BE2C (cell line): ENCODE data around the gene CEBPG.

ENCODE experiments used
- DNase-seq: peaks from one replicate; pipeline ENCODE4 v3.0.0-alpha.2; 2020
- H3K27me3 ChIP-seq: fragments of 250-450 bp; sonication (Bioruptor Pico); 2 replicates; pipeline ENCODE4 v1.5.1; 2020; ENCODE audit warnings: mild to moderate bottlenecking
- H3K36me3 ChIP-seq: fragments of 250-450 bp; sonication (Bioruptor Pico); 2 replicates; pipeline ENCODE4 v1.5.1; 2020; ENCODE audit warnings: mild to moderate bottlenecking
- H3K4me1 ChIP-seq: fragments of 250-450 bp; sonication (Bioruptor Pico); 2 replicates; pipeline ENCODE4 v1.5.1; 2020
- H3K4me3 ChIP-seq: 2 replicates; pipeline ENCODE4 v1.5.1; 2011; ENCODE audit warnings: low read depth, low read length
- H3K9me3 ChIP-seq: fragments of 250-450 bp; sonication (Bioruptor Pico); 2 replicates; pipeline ENCODE4 v1.5.1; 2020
- CTCF ChIP-seq: IDR thresholded peaks from 2 replicates; pipeline ENCODE4 v1.5.1; 2012; ENCODE audit warnings: mild to moderate bottlenecking, low read depth, low read length

Gene CEBPG

GRCh38 chr19:33387351-33388230 lies 14.1 kb downstream of the CEBPG start:
- Histone ChIP-seq H3K27me3 (no peaks in the 10 kb centered on the region), H3K4me1 (peaks cover 19% of the 10 kb centered on the region), H3K4me3 (no peak overlapping the region), H3K9me3 (no peaks in the 10 kb centered on the region; the same call in 1 of the 2 replicates), H3K36me3 (peaks cover 24% of the 10 kb centered on the region)
- TF ChIP-seq CTCF = no peak
- DNase-seq = no peak

- Histone ChIP-seq H3K4me3 (no peak overlapping the region), H3K4me1 (peaks cover 23% of the 10 kb centered on the region), H3K27me3 (no peaks in the 10 kb centered on the region), H3K9me3 (no peaks in the 10 kb centered on the region; the same call in 1 of the 2 replicates), H3K36me3 (peaks cover 21% of the 10 kb centered on the region)
- TF ChIP-seq CTCF = no peak
- no peak for DNase-seq
These were observed 14.8 kb downstream of the CEBPG start for GRCh38 chr19:33388231-33388724.

GRCh38 chr19:33388725-33389420 lies 15.4 kb downstream of the CEBPG start:
- TF ChIP-seq CTCF = no peak
- peak; percentile 29 for DNase-seq
- Histone ChIP-seq H3K4me1 (peaks cover 23% of the 10 kb centered on the region), H3K4me3 (no peak overlapping the region), H3K27me3 (no peaks in the 10 kb centered on the region), H3K36me3 (peaks cover 16% of the 10 kb centered on the region), H3K9me3 (no peaks in the 10 kb centered on the region; the same call in 1 of the 2 replicates)

GRCh38 chr19:33389421-33390100 lies 16.1 kb downstream of the CEBPG start:
- H3K4me3 ChIP-seq = no peak overlapping the region
- TF ChIP-seq CTCF = no peak
- no peaks in the 10 kb centered on the region for H3K27me3 ChIP-seq
- H3K36me3 ChIP-seq = peaks cover 16% of the 10 kb centered on the region
- no peaks in the 10 kb centered on the region for H3K9me3 ChIP-seq
- DNase-seq = no peak
- peaks cover 23% of the 10 kb centered on the region for H3K4me1 ChIP-seq

GRCh38 chr19:33390101-33390907 lies 16.8 kb downstream of the CEBPG start:
- no peaks in the 10 kb centered on the region for H3K27me3 ChIP-seq
- DNase-seq = peak; percentile 28
- H3K4me3 ChIP-seq = no peak overlapping the region
- peaks cover 16% of the 10 kb centered on the region for H3K36me3 ChIP-seq
- H3K4me1 ChIP-seq = peaks cover 23% of the 10 kb centered on the region
- no peak for TF ChIP-seq CTCF
- no peaks in the 10 kb centered on the region for H3K9me3 ChIP-seq
